ENCODE results near the gene ABHD8.

DNA sequence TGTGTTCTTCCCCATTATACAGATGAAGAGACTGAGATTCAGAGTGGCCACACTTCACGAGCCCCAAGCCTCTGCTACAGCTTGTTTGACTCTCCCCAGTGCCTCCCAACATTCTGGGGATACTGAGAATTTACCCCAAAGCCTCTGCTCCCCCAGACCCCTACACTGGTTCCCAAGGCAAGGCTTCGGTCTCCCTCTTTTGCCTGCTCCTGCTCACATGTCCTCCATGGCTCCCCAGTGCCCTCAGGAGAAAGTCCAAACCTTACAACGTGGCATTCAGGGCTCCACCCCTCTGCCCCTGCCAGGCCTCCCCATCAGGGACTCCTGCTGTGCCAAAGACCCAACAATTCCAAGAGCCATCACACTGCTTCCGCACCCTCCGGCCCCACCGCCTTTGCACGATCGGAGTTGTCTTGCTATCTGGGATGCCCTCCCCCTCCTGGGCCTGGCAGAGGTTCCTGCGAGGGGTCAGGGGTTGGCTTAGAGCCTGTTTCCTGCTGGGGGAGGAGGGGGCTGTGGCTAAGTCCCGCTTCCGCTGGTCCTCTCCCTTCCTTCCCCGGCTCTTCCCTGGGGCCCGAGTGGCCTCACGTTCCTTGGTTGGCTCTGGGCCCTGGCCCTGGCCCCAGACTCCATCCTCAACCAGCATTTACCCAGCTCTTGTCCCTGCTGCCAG is 49.5 kb upstream of the ABHD8 start:
- TF ChIP-seq POLR2A (IDR thresholded peaks at IDR 0.05; ENCODE audit: low read length) (no peak), GATA1 (IDR thresholded peaks at IDR 0.05; ENCODE audit: low read depth, low read length) (no peak)
